Daoy (cell line): ENCODE results near the gene KCNJ12. TPM values are rescaled to one million over a fixed set of nuclear protein-coding genes. Genes with fewer than 3 reads are reported as not detected.
"Not testable (repeated sequence)": the region's sequence is repeated elsewhere in the genome, so short reads cannot be mapped to it uniquely, and the experiment has no call there.

Experiments
- DNase-seq: peaks from one replicate; pipeline ENCODE4 v3.0.0-alpha.2; 2015; ENCODE audit warnings: low read depth
- total RNA-seq: library from RNA; depleted of rRNA; stranded (reverse); fragments of >200 nt; shearing (Covaris generic); gene quantifications from 2 replicates; pipeline ENCODE4 v1.2.3, GENCODE V29; 2014

Gene KCNJ12
- total RNA-seq, 1 experiment from 2014 or later, result 2.9 TPM

DNA sequence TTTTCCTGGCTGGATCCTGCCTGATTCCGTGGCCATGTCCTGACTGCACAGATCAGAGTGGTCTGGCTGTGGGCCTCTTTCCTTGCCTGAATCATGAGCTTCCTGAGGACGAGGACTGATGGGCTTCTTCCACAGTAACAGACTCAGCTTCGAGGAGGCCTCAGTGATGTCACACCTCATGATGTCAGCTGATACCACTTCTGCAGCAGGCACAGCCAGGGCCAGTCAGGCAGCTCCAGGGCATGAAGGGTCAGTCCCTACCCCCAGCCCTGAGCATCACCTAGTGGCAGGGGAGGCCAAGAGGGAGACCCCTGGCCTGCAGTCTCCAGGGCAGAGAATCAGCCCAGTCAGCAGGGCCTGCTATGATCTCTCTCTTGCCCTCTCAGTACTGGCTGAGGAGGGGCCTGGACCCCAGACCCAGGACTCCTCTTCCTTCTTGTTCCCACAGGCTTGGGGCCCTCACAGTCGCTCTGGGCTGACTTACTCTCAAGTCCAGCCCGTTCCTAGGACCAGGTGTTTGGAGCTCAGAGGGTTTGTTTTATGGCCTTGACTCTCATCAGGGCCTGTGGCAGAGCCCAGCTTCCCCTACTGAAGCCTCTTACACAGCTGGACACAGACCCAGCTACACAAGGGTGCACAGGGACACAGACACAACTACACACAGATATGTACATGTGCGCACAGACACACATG lies 26.7 kb upstream of the KCNJ12 start:
- DNase-seq, result not testable (repeated sequence)

DNA sequence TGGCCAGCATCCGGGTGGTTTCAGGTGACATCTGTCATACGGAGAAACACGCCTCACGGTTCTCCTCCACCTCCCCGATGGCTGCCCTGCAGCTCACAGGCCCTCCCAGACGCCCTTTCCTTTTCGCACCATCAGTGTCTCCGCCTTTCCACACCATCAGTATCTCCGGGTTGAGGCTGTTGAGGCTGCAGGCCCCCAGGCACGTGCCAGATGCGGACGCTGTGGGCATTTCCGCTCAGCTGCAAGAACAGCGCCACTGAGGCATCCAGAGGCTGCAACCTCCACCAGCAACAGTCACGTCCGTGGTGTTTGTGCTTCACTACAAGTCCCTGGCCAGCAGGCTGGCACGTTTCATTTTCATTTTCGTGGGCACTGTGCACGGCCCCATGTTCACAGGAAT lies 25.7 kb upstream of the KCNJ12 start:
- not testable (repeated sequence) for DNase-seq

DNA sequence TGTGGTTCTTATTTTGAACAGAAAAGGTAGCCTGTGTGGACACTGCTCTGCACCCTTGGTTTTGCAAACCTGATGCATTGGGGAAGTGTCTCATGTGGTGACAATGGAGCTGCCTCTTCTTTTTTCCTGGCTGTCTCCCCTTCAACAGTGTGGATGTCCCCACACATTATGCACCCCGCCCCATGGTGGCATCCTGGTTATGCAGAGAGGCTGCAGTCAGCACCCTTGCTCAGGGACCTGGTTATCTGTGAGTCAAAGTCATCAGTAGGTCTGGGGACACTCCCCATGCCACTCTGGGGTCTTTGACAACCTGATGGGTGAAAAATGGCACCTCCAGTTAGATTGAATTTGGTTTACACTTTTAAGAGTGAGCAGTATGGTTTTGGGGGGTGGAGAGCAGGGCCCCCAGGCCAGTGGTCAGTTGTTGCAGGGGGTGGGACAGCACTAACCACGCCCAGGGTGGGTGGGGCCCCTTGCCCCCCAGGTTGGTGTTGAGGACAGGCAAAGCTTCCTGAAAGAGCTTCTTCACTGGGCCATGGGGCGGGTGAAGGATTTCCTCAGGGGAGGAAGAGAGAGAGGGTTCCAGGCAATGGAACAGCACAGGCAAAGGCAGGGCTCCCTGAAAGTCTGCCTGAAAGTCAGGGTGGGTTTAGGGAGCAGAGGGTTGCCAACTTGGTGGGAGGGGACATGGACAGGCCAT lies 24.6 kb upstream of the KCNJ12 start:
- DNase-seq, result no peak

DNA sequence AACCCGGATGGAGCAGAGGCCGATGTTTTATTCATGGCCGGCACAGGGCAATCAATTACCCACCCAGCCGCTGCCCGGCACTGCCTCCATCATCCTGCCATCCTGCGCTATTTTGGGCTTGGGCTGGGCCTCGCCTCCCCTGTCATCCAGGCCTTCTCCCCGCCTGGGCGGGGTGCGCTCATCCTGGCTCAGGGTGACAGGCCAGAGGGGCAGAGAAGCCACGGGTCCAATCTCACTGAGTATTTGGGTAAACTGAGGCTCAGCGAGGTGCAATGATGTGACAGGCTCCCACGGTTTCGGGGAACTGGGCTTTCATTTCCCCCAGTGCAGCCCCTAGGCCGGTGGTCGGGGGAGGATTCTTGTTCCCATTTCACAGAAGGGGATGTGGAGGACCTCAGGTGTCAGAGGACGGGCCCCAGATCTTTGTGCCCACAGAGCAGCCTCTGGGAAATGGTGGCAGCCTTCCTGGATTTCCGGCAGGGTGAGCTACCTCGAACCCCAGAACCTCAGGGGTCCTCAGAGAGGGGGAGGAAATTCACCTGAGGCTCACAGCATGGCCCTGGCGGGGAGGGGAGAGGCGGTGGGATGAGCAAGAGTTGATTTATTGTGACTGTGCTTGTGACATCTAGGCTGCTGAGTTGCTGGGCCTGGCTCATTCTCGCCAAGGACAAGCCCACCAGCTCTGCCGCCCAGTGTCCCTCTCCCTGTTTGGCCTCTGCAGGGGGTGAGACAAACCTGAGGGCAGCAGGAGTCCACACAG lies 23.8 kb upstream of the KCNJ12 start:
- no peak for DNase-seq

DNA sequence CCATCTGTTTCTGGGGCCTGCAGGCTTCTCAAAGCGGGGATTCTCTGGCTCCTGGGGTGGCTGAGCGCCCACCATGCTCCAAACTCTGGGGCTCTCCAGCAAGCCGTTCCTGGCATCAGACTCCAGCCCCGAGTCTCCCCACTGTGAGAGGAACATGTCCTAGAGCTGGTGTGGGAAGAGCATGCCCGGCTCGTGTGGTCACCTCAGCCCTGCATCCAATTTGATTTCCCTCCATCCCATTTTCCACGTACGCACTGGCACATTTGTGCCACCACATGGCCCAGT lies 23.2 kb upstream of the KCNJ12 start:
- DNase-seq, result no peak

DNA sequence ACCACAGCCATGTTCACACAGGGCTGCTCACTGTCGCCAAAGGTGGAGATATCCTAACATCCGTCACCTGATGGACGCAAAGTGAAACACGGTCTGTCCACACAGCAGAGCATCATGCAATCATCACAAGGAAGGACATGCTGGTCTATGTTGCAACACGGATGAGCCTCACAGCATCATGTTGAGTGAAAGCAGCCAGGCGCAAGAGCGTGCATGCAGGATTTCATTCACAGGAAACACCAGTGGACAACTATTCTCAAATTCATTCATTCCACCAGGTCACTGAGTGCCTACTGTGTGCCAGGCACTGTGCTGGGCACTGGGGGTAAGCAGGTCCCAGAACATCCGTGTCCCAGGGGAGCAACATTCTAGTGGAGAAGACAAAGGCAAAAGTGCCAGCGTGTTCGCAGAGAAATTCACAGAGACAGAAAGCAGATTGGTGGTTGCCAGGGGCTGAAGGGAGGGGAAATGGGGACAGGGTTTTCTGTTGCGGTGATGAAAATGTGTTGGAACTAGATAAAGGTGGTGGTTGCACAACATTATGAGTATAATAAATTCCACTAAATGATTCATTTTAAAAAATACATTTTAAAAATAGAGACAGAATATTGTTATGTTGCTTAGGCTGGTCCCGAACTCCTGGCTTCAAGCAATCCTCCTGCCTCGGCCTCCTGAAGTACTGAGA lies 22.7 kb upstream of the KCNJ12 start:
- DNase-seq, result no peak

DNA sequence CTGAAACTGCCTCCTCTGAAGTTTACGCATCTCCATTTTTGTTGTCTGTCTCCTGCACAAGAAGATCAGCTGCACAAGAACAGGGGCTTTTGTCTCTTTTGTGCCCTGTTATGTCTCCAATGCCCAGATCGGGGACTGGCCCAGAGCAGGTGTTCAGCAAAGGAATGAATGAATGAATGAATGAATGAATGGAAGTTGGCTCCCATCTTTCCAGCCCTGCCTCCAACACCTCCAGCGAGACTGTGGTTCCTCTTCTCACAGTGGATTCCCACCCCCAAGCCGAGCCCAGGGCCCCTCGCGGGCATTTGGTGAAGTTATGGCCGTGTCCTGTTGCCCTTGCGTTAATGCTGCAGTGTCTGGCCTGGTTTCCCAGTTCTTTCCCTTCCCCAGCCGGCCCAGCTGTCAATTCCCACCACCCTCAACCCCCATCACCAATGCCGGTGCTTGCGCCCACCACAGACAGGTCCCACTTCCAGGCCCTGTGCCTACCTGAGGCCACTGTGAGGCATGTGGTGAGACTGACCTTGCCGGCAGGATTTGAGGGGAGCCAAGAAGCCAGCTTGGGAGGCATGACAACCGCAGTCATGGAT lies 21.3 kb upstream of the KCNJ12 start:
- no peak for DNase-seq

DNA sequence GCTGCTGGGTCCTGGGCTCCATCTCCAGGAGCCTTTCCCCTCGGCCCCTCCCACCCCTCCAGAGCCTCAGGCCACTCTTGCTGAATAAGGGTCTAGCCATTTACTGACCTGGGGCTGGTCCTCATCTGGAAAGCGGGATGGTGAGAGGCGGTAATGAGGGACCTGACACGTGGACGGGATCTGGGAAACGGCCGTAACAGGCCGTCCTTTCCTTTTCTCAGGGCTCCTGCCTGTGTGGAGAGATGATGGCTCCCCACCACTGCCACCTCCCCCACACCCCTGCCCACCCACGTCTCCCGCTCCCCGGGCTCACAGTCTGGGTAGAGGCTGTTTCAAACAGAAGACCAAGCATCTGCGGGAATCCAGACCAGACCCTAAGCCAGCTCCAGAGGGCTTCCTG lies 20.6 kb upstream of the KCNJ12 start:
- no peak for DNase-seq

DNA sequence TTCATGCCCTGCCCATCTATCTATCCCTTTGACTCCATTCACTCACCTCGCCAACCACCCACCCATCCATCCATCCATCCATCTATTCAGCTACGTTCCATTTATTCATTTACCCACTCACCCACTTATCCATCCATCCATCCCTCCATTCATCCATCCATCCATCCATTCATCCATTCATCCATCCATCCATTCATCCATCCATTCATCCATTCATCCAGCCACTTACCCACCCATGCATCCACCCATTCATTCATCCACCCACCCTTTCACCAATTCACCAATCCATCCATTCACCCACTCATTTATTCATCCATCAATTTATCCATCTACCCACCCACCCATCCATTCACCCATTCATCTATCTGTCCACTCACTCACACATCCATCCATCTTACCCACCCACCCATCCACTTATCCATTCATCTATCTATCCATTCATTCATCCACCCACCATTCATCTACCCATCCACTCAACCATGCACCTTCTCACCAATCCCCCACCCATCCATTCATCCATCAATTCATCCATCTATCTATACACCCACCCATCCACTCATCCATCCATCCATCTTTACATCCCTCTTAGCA lies 19.5 kb upstream of the KCNJ12 start:
- DNase-seq, result no peak

DNA sequence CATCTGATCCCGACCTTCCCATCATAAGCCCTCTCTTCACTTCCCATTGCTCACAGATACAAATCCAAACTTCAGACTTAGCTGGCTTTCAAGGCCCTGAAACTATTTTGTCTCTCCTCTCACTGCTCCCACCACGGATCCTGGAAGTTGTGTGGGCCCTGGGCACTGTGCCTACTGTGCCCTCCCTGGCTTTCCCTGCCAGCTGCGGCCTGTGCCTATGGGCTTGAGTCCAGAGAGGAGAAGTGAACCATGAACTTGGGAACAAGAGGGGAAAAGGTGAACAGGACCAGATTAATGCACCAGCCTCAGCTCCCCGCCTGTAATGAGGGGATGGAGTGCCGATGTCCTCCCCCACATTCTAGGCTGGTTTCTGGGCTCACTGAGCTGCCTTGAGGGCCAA lies 18.9 kb upstream of the KCNJ12 start:
- DNase-seq, result no peak

DNA sequence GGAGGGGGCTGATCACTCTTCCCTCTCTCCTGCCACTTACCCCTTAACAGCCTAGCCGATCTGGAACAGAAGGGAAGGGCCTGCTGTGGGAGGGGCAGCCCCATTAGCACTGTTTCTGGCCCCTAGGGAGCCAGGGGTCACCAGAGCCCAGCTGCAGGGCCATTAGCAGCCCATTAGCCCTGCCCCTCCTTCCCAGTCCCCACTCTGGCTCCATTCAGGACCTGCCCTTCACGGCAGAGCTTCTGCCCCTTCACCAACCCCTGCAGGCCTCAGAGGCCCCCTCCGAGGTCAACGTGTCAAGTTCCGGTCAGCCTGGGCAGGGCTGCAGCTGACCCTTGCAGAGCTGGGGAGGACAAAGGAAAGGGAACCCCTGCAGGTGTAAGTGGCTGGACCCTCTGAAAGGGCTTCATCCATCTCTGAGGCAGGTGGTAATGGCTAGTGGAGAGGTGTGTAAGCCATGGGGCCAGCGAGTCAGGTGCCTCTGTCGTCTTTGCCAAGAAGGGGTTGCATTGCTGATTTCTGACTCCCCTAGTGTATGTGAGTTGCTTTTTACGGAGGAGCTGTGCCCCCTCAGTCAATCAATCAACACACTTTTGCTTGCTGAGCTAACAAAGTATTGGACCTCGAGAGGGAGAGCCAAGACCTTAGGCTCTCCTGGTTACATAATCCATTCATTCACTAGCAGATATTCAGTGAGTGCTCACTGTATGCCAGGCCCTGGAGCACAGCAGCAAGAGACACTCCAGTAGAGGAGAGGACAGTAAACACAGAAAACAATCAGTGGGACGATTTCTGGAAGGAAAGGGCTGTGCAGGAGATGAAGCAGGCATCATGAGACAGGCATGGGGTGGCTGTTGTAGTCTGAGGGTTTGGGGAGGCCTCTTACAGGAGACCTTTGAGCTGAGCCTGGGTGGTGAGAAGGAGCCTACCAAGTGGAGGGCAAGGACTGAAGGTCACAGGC lies 18.2 kb upstream of the KCNJ12 start:
- DNase-seq, result no peak

DNA sequence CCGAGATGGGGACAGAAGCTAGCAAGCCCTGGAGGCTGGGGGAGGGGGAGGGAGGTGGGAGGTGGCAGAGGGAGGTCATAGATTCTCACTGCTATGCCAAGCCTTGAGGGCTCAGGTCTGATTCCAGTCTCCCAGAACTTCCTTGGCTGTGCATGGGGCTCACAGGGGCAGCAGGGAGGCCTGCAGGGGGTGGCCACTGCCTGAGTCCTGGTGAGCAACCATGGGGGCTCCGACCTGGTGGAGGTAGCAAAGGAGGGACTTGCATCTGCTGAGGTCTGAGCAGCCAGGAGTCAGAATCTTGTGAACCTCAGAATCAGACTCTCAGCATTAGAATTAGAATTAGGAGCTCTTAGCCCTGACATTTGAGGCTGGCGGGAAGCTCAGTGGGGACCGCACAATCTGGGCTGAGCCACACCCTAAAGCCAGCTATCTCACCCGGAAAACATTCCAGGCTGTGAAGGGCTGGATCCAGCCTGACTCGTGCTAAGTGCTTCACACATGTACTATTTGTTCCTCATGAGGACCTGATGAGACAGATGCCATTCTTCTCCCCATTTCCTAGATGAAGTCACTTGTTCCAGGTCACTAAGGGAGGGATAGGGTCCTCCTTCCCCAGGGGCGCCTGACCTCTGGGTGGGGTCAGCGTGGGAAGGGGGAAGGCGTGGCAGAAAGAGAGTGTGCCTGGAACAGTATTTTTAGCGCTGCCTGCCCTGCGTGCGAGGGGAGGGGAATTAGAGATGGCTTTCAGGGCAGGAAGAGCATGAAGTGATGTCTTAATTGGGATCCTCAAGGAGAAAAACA lies 17.3 kb upstream of the KCNJ12 start:
- DNase-seq, result peak; percentile 52

DNA sequence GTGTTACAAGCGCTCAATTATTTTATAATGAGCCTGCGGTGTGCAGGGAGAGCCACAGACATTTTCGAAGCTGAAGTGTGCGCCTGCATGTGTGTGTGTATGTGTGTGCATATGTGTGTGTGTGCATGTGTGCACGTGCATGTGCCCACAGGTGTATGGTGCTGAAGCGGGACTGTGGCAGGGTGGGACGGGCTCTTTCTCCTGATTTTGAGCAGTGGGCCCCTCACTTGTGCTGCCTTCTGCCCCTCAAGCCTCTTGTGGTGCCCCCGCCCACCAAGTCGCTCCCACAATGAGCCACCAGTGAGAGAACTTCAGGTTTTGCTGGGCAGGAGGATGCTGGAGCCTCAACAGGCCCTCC lies 16.7 kb upstream of the KCNJ12 start:
- DNase-seq, result no peak

DNA sequence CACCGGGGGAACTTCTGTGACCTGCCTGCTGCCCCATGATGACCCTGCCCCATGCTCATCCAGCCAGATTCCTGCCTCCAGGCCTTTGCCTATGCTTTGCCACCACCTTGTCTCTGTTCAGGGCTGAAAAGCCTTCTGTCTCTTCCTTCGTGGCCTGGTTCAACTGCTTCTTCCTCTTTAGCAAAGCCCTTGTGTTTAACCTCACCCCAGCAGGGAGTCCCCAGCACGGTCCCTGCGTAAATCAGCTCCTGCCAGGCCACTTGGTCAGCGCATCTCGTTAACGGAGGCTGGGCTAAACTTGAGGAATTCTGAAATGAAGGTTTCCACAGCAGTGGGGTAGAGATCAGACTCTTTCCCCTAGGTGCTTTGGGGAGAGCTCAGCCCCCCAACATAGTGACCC lies 16.1 kb upstream of the KCNJ12 start:
- DNase-seq, result no peak

DNA sequence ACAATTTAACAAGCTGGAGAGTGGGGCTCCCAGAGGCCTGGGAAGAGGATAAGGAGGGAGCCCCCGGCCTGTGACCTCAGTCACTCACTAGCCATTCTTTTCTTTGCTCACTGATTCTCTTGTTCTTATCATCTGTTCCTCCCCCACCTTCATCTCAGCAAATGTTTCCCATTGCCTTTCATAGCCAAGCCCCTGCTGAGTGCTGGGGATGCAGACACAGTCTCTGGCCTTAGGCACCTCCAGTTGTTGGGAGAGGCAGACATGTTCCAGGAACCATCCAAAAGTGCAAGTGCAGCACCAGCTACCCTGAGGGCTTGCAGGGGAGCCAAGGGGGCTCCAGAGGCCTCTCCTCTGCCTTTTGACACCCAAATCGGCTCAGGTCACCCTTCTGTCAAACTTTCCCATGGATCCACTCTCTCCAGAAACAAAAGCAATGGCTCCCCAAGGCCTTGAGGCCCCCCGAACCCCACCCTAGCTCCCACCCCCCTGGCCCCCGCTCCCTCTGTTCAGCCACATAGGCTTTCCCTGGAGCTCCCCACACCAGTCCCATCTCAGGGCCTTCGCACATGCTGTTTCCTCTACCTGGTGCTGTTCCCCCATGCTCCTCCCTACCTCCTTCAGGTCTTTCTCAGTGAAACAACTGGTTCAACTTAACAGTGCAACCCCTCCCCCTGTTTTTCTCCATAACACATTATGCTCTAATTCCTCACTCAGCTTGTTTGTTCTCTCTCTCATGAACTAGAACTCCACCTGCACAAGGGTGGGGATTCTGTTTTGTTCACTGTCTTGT lies 14.9 kb upstream of the KCNJ12 start:
- no peak for DNase-seq

DNA sequence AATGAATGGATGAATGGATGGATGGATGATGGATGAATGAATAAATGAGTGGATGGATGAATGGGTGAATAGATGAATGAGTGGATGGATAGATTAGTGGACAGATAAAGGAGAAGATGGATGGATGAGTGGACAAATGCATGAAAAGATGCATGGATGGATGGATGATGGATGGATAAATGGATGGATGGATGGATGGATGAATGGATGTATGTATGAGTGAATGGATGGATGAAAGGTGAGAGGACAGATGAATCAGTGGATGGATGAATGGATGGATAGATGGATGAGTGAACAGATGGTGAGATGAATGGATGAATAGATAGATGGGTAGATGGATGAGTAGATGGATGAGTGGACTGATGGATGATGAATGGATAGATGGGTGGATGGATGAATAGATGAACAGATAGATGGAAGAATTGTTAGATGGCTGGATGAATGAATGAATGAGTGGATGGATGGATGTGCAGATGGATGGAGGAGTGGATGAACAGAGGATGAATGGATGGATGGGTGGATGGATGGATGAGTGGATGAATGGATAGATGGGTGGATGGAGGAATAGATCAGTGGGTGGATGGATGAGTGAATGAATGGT lies 13.7 kb upstream of the KCNJ12 start:
- DNase-seq, result no peak

DNA sequence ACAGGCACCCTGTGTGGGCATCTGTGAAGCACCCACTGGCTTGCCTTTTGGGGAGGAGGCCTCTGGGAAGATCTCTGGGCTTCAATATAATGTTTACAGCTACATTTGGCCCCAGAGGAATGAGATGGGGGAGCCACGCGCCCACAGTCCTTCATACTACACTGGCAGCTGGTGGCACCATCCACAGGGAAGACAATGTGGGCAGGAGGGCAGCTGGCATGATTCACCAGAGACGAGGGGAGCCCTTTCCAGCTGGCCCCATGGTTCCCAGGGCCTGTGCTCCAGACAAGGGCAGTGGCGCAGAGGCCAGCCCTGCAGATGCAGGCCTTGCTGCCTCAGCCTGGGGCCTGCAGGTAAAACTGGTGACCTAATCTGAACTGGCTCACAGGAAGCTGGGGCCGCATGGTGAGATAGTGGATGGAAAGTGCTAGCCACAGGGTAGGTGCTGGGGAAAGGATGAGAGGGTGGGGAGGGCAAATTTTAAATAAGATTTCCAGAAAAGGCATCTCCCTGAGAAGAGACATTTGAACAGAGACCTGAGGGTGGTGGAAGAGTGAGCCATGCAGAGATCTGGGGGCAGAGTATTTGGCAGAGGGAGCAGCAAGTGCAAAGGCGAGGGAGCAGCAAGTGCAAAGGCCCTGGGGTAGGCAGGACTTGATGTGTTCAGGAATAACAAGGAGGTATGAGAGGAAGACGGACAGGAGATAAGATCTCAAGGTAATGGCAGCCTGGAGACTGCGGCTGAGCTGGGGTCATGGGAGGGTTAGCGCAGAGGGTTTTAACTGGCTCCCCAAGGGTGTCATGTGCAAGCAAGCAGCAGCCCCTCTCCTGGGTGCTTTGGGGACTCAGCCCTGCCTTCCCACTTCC lies 12.1 kb upstream of the KCNJ12 start:
- no peak for DNase-seq

DNA sequence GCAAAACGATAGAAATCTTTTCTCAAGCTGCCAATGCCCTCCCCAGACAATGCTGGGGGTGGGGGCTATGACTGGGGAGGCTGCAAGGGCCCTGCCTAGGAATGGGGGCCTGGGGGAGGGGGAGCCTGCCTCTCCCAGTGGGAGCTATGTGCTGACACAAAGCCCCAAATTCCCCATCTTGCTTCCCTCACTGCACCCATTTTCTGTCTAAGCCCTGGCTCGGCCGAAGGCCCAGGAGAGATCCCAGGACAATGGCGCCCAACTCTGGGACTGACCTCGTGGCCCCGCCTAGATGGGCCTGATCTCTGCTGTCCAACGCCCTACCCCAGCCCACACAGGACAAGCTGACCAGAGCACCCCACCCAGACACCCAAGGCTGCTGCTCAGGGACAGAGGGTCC lies 11.1 kb upstream of the KCNJ12 start:
- DNase-seq, result no peak
